Right cardiac atrium (tissue), 5 donors: ENCODE measurements around the gene OR52W1. TPM values are rescaled to one million over a fixed set of nuclear protein-coding genes. Genes with fewer than 3 reads are reported as not detected.

Source experiments
- ATAC-seq, 2 donors: fragments of 200-7000 bp; cut with Tn5 transposase; one replicate each; pipeline versions ENCODE4 v1.8.0 to v1.9.1; 2020; ENCODE audit warnings: moderate library complexity in 2 of 2, mild to moderate bottlenecking in 1 of 2
- DNase-seq, 3 donors: peaks; one replicate each; pipeline ENCODE4 v3.0.0-alpha.2; 2020
- H3K27ac ChIP-seq: one replicate; pipeline ENCODE4 v1.5.1; 2013; ENCODE audit warnings: mild to moderate bottlenecking, low read length, control low read depth, moderate library complexity
- H3K27me3 ChIP-seq: one replicate; pipeline ENCODE4 v1.6.1; 2013; ENCODE audit not compliant: control insufficient read depth, insufficient read depth
- H3K4me1 ChIP-seq: one replicate; pipeline ENCODE4 v1.6.1; 2013; ENCODE audit warnings: low read length; ENCODE audit not compliant: control insufficient read depth, insufficient read depth
- H3K4me3 ChIP-seq: one replicate; pipeline ENCODE4 v1.5.1; 2013; ENCODE audit warnings: low read length, control low read depth
- H3K9me3 ChIP-seq: one replicate; pipeline ENCODE4 v1.6.1; 2013; ENCODE audit warnings: low read length; ENCODE audit not compliant: control insufficient read depth
- WGBS: extraction: QIAGEN DNeasy Blood & Tissue Kit; methylation state at CpG from one replicate; pipeline ENCODE4 v1.1.7; 2013; 5-methylcytosine and 5-hydroxymethylcytosine counted together
- intact Hi-C, 4 donors: fragments of 100-400 bp; cut with DNase I; formaldehyde crosslinking; loops; one replicate each; pipeline versions ENCODE4 v1.11.0 to v1.14.0; 2022 to 2023
- polyA plus RNA-seq: library from polyadenylated mRNA; stranded (reverse); fragments of 200-250 nt; gene quantifications from one replicate; pipeline ENCODE4 v1.2.3, GENCODE V29; 2013
- total RNA-seq, 4 donors: library from RNA; stranded (reverse); fragmentation: NEBNext Ultra II Directional; extraction: Animal tissue kit (Norgen Biotek cat#: 25700); gene quantifications; one replicate each; pipeline ENCODE4 v1.2.1, GENCODE V29; 2021
- donor health status: healthy with polysubstance abuse.
- donor health status: DM: no; HTN: yes; CAD: no.
- donor health status: DM: no; HTN: no; CAD: no.
- donor health status: DM: no; HTN: yes; CAD: no; lungs with severe emphysema.
- donor health status: DM: yes; HTN: yes; CAD: no.

OR52W1 gene
- total and polyA plus RNA-seq, 5 donors, result not detected

DNA sequence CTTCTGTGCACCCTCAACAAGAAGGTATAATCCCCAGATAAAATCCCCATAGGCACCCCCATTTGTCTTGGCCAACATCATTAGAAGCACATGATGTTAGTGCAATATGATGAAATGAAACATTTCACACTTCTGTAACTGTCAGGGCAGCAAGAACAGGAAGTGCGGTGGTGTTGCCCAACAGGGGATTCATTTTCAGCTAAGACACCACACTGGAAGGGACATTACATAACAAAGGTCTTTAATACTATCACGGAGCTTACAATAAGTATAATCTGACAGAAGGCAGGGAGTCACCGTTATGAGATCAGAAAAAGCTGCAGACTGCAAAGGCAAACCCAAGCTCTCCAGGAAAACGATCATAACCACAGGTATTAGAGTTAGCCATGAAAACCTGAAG is 2.0 kb downstream of the OR52W1 start:
- no peaks in the 10 kb centered on the region for H3K4me1 ChIP-seq
- intact Hi-C loops, result no loop called here
- 64% methylated on average over 4 of the region's 4 CpGs for WGBS
- H3K4me3 ChIP-seq, result no peak overlapping the region
- H3K9me3 ChIP-seq, result no peaks in the 10 kb centered on the region
- no peak overlapping the region for H3K27ac ChIP-seq
- DNase-seq (peak; percentile 59 to 82 (median 81)), ATAC-seq (peak; percentile 42 to 55)
- no peaks in the 10 kb centered on the region for H3K27me3 ChIP-seq

DNA sequence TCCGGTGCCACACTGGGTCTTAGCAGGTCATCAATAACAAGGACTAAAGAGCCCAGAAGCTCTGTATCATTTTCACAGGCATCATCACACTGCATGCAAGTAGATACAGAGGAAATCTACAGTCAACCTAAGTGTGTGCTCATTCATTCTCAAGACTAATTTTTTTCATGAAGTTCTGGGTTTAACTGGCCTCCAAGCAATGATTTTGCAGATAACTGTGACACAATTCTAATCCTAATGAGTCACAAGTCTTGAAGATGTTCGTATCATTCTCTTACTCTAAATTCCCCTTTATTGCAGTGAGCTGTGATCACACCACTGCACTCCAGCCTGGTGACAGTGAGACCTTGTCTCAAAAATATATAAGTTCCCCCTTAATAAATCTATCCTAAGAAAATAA is 2.5 kb downstream of the OR52W1 start:
- H3K4me1 ChIP-seq, result no peaks in the 10 kb centered on the region
- WGBS, result 73% methylated on average over 2 of the region's 2 CpGs
- ATAC-seq (no peak), DNase-seq (no peak)
- H3K27me3 ChIP-seq, result no peaks in the 10 kb centered on the region
- no peaks in the 10 kb centered on the region for H3K9me3 ChIP-seq
- no peak overlapping the region for H3K4me3 ChIP-seq
- H3K27ac ChIP-seq, result no peak overlapping the region
- intact Hi-C loops, result no loop called here

DNA sequence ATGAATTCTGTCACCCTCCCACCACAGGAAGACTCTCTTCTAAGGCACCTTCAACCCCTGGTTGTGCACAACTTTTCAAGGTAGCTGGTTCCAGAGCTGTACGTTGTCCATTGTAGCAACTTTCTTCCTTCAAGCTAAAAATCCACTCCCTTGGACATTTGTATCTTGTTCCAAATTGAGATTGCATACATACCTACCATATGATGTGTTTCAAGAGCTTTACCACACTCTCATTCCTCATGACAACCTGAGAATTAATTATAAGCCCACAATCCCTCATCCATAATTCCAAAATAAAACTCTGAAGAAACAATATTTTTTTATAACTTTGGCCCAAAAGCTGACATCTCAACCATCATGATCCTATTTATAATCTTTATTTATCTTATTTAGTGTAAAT is 3.0 kb downstream of the OR52W1 start:
- intact Hi-C loops, result no loop called here

DNA sequence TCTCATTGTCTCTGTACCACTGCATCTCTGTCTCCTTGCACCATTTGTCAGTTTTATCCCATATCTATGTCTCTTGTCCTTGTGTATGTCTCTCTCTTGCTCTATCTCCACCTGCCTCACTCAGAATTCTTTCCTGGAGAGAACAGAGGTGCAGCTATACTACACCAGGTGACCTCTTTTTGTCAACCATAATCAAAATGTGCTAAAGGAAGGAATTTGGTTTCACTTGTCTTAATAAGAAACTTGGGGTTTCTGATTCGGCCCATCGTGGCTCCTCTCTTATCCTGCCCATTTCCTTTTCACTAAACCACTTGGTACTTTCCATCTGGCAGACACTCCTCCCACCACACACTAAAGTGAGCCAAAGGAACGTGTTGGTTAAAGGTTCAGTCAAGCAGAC is 4.3 kb downstream of the OR52W1 start:
- H3K4me3 ChIP-seq, result no peak overlapping the region
- intact Hi-C loops, result no loop called here
- no peaks in the 10 kb centered on the region for H3K27me3 ChIP-seq
- 66% methylated on average over 3 of the region's 3 CpGs for WGBS
- no peak for ATAC-seq
- no peaks in the 10 kb centered on the region for H3K4me1 ChIP-seq
- H3K9me3 ChIP-seq, result no peaks in the 10 kb centered on the region
- no peak overlapping the region for H3K27ac ChIP-seq
- DNase-seq, result no peak

More for the DNA sequence above, 3.0 kb downstream of the OR52W1 start:
- no peak overlapping the region for H3K27ac ChIP-seq
- ATAC-seq (no peak), DNase-seq (no peak)
- no peaks in the 10 kb centered on the region for H3K4me1 ChIP-seq
- no peaks in the 10 kb centered on the region for H3K9me3 ChIP-seq
- no peaks in the 10 kb centered on the region for H3K27me3 ChIP-seq
- 80% methylated on average over 1 of the region's 1 CpG for WGBS
- H3K4me3 ChIP-seq, result no peak overlapping the region

DNA sequence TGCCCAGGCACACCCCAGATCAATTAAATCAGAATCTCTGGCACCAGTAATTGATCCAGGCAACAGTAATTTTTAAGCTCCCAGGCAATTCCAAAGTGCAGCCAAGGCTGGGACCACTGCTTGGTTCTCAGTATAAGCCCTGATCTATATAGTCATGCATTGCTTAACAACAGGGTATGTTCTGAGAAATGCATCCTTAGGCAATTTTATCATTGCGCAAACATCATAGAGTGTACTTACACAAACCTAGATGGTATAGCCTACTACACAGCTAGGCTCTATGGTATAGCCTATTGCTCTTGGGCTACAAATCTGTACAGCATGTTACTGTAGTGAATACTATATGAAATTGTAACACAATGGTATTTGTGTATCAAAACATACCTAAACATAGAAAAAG is 5.7 kb downstream of the OR52W1 start:
- WGBS, result 99% methylated on average over 1 of the region's 1 CpG

DNA sequence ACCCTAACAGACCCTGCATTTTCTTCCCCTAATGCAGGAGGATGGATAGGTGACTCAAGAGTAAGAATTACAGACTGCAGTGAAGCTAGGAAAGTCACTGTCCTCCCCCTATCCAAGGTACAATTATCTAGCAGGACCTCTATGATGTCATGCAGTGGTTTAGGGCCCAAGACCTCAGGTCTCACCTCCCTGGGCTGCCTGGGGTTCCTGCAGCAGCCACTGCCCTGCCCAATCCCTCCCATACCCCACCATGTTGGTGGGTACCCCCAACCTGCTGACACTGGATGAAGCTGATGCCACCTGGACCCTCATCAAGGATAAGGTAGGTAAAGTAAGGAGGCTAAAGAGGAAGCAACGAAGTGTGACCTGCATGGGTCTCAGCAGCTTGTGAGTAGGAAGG is 6.3 kb downstream of the OR52W1 start, which contains the start of gene C11orf42:
TSS of gene C11orf42 (plus strand) at position 192 of the 400 bp plus-strand sequence. CDS start at position 251, 59 bp downstream.
- no peak for DNase-seq
- ATAC-seq, result no peak
- WGBS, result 87% methylated on average over 1 of the region's 1 CpG
- Histone ChIP-seq H3K4me1 (no peaks in the 10 kb centered on the region), H3K4me3 (no peak within 1 kb of the TSS), H3K27me3 (no peaks in the 10 kb centered on the region), H3K27ac (no peak within 1 kb of the TSS), H3K9me3 (no peaks in the 10 kb centered on the region)
- intact Hi-C loops, result no loop called here

More for the DNA sequence above, 5.7 kb downstream of the OR52W1 start:
- Histone ChIP-seq H3K4me1 (no peaks in the 10 kb centered on the region), H3K4me3 (no peak overlapping the region), H3K9me3 (no peaks in the 10 kb centered on the region), H3K27ac (no peak overlapping the region), H3K27me3 (no peaks in the 10 kb centered on the region)
- no peak for DNase-seq
- intact Hi-C loops, result no loop called here
- ATAC-seq, result no peak

DNA sequence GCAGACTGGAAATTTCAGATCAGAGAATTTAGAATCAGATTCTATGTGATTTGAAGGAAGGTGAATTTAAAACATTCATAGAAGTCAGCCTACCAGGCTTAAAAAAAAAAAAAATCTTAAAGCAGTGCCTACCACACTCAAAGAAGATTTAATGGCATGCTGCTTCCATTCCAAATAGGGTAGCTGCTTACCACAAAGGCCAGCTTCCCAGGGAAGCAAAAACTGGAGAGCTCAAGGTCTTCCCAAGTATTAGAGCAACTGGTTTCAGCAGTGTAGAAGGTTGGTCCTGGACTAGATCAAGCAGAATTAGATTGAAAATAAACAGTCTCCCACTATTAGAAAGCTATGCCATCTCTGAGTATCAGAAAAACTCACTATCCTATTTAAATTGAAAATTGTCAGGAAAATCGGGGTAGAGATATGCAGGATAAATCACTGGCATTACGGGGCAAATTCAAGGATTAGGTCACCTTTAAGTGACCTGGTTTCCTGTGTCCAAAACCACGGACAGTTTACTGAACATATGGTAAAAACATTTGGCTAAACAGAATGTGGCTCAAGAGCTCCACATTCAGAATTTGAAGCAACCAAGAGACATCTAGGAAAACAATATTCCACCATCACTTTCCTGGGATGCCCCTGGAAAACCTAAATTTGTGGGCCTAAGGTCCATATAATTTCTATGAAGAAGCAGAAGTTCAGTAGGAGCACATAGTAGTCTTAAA is 7.6 kb downstream of the OR52W1 start:
- no peaks in the 10 kb centered on the region for H3K27me3 ChIP-seq
- no peak overlapping the region for H3K27ac ChIP-seq
- H3K4me1 ChIP-seq, result no peaks in the 10 kb centered on the region
- no peak for DNase-seq
- ATAC-seq, result no peak
- no peak overlapping the region for H3K4me3 ChIP-seq
- intact Hi-C loops, result no loop called here
- 69% methylated on average over 3 of the region's 3 CpGs for WGBS
- no peaks in the 10 kb centered on the region for H3K9me3 ChIP-seq

DNA sequence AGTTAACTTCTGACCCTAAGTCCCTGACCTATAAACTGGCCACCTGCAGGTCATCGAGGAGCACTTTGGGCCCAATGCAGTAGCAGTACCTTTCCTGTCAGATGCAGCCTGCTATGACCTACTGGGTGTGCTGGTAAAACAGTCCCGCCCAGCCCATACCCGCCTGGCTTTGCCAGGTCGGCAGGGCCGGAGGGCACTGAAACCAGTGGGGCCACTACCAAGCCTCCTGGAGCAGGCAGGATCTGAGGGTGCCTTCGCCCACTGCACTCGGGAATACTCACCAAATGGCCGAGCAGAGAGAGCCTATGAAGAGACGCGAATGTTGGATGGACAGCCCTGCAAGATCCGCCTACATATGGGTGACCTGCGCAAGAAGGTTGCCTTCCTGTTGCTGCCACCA is 10.8 kb downstream of the OR52W1 start:
- Histone ChIP-seq H3K4me1 (no peaks in the 10 kb centered on the region), H3K4me3 (no peak overlapping the region), H3K9me3 (no peaks in the 10 kb centered on the region), H3K27me3 (no peaks in the 10 kb centered on the region), H3K27ac (no peak overlapping the region)
- ATAC-seq (no peak), DNase-seq (no peak)
- 97% methylated on average over 12 of the region's 12 CpGs for WGBS
- intact Hi-C loops, result no loop called here

DNA sequence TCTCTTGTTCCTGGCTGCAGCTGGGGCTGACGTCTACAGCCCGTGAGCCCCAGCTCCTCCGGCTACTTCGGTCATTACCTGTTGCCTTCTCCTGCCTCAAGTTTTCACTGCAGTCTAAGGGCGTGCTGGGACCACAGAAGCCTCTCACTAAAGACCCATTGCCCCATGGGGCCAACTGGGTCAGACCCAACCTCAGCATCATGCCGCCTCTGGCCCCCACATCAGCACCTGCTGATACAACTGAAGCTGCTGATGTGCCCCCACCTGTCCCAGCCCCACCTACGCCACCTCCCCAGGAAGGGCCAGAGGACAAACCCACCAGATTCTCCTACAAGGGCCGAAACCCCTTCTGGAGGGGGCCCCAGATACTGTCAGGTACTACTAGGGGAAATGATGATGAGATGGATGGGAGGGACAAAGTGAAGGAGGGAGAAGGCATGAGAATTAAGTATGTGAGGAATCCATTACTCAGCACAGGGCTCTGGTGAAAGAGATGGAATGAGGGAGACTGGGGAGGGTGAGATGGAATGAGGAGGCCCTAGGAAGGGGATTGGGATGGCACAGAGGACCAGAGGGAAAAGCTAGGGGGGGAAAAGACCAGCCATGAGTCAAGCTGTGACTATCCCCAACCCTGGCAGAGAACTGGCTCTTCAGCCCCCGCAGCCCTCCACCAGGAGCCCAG is 11.4 kb downstream of the OR52W1 start:
- DNase-seq (no peak), ATAC-seq (peak; percentile 30 to 32)
- Histone ChIP-seq H3K9me3 (no peaks in the 10 kb centered on the region), H3K27ac (no peak overlapping the region), H3K27me3 (no peaks in the 10 kb centered on the region), H3K4me1 (no peaks in the 10 kb centered on the region), H3K4me3 (no peak overlapping the region)
- intact Hi-C loops, result no loop called here
- 97% methylated on average over 9 of the region's 9 CpGs for WGBS

DNA sequence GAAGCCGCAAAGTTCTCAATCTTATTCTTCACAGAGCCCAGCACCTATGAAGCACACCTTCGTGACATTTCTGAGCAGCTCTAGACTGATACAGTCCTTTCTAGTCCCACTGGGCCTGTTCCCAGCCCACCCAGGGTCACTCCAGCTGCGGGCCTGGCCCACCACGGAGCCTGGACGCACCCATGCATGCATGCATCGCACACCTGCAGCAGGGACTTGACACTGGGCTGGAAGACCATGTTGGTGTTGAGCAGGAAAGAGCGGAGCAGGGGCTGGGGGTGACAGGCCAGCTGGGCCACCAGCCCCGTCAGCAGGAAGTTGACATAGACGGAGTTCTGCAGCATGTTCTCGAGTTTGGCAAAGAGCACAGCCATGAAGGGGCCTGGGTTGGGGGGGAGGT is 15.5 kb downstream of the OR52W1 start:
- WGBS, result 95% methylated on average over 10 of the region's 10 CpGs
- Histone ChIP-seq H3K27ac (no peak overlapping the region), H3K4me3 (no peak overlapping the region), H3K4me1 (no peaks in the 10 kb centered on the region), H3K9me3 (no peaks in the 10 kb centered on the region), H3K27me3 (no peaks in the 10 kb centered on the region)
- no peak for DNase-seq
- no peak for ATAC-seq
- intact Hi-C loops, result no loop called here

DNA sequence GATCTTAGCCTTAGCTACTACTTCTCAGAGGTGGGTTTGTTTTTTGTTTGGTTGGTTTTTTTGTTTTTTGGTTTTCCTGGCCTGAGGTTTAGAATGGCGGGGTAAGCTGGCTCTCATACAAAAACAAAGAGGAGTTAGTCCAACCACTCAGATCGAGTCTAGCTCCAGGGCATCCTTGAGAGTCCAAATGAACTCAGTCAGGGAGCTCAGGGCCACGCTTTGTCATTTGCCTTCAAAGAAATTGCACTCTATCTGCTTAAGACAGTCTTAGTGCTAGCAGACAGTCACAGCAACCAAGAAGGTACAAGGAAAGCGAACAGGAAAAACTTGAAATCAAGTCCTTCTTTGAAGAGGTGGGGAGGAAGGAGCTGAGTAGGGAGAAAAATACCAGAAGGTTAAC is 17.5 kb downstream of the OR52W1 start:
- H3K4me3 ChIP-seq, result no peak overlapping the region
- H3K9me3 ChIP-seq, result no peaks in the 10 kb centered on the region
- ATAC-seq, result no peak
- no peak overlapping the region for H3K27ac ChIP-seq
- peaks cover 3% of the 10 kb centered on the region for H3K4me1 ChIP-seq
- H3K27me3 ChIP-seq, result no peaks in the 10 kb centered on the region
- 86% methylated on average over 4 of the region's 4 CpGs for WGBS
- no peak for DNase-seq
- intact Hi-C loops, result no loop called here
